ENCODE results near the gene LTB. TPM values are rescaled to one million over a fixed set of nuclear protein-coding genes. Genes with fewer than 3 reads are reported as not detected.
"Not testable (repeated sequence)": the region's sequence is repeated elsewhere in the genome, so short reads cannot be mapped to it uniquely, and the experiment has no call there.

Gene LTB
- total RNA-seq, 1 donor from 2014 or later: not detected

DNA sequence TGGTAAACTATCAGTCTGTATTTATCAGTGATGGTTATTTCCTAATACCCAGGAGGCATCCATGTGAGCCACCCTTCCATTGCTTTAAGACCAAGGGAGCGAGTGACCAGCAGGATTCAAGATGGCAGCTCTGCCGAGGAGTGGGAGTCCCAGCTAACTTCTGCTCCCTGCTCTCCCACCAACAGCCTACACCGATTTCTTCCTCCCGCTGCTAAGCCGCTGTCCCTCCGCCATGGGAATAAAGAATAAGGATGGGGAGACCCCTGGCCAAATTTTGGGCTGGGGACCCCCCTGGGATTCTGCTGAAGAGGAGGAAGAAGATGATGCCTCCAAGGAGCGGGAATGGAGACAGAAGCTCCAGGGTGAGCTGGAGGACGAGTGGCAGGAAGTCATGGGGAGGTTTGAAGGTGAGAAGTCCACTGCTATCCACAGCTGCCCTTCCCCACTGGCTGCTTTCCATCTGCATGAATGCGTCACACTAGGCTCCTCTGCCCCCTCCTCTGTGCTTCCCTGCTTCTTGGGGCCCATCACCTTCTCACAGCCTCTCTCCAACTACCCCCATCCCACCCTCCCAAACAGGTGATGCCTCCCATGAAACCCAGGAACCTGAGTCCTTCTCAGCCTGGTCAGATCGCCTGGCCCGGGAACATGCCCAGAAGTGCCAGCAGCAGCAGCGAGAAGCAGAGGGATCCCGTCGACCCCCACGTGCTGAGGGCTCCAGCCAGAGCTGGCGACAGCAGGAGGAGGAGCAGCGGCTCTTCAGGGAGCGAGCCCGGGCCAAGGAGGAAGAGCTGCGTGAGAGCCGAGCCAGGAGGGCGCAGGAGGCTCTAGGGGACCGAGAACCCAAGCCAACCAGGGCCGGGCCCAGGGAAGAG lies 24.5 kb downstream of the LTB start:
- FAIRE-seq: no peak
- DNase-seq (ENCODE audit: low spot score in 2 of 2): no peak

DNA sequence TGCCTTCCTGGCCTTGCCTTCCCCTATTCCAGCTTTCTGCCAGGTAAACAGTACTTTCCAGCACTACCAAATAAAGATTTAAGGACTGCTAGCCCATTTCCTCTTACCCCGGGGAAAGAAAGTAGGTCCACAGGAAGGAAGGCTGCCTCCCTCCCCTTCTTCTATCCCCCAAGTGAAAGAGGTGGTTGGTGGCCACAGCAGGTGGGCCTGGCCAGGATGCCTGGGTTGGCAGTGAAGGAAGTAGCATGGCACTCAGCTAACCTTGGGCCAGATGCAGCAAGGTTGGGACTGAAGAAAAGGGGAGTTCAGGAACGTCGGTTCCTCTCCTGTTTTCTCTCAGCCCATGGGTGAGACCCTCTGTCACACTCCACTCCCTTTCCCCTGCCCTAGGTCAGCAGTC lies 25.9 kb downstream of the LTB start:
- FAIRE-seq (no peak), DNase-seq (ENCODE audit: low spot score in 2 of 2) (no peak)

DNA sequence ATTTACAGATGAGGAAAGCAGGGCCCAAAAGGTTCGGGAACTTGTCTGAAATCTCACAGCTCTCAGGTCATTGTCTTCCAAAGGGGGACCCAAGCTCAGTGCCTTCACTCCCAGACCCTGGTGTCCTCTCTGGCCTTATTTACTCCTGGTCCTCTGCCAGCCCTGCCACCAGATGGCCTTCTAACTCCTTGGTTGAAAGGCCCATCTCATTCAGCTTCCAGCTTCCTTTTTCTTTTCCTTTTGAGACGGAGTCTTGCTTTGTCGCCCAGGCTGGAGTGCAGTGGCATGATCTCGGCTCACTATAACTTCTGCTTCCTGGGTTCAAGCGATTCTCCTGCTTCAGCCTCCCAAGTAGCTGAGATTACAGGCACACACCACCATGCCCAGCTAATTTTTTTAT lies 30.9 kb downstream of the LTB start:
- DNase-seq (ENCODE audit: low spot score in 2 of 2): not testable (repeated sequence)

DNA sequence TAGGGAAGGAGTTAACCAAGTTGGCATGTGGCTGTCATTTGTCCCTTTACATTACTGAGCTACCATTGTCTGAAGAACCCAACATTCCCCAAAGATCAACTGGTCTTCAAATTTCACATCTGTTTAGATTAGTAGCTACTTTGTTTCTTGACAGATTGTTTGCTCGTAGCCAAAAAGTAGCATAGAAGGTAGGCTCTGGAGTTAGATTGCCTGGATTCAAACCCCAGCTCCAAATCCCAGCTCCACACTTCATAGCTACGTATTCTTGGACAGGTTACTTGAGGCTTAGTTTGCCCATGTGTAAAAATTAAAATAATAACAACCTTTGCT lies 33.7 kb downstream of the LTB start:
- DNase-seq (ENCODE audit: low spot score in 2 of 2) (no peak), FAIRE-seq (no peak)

More for the DNA sequence above, 30.9 kb downstream of the LTB start:
- FAIRE-seq: not testable (repeated sequence)

DNA sequence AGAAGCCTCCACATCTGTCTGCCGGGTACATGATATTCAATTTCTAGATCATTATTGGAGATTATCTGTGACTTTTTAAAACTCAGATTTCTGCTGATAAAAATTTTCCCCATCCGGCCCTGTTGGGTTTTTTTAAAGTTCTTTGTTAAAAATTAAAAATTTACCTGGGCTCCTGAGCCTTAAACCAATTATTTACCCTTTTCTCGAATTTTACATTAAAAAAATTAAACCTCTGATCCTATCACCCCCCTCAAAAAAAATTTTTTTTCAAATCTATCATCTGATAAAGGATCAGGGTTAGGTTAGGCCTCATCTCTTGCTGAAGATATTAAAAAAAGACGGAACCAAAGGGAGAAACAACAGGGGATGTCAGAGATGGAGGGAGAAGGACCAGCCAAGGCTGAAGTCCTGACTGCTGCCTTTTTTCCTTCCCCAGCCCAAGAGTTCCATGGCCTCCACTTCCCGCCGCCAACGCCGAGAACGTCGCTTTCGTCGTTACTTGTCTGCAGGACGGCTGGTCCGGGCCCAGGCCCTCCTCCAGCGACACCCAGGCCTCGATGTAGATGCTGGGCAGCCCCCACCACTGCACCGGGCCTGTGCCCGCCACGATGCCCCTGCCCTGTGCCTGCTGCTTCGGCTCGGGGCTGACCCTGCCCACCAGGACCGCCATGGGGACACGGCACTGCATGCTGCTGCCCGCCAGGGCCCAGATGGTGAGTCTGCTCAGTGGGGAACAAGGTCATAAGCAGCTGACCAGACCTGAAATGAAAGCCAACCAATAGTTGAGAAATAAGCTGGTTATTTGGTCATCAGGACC lies 34.3 kb downstream of the LTB start:
- FAIRE-seq (no peak), DNase-seq (ENCODE audit: low spot score in 2 of 2) (no peak)

DNA sequence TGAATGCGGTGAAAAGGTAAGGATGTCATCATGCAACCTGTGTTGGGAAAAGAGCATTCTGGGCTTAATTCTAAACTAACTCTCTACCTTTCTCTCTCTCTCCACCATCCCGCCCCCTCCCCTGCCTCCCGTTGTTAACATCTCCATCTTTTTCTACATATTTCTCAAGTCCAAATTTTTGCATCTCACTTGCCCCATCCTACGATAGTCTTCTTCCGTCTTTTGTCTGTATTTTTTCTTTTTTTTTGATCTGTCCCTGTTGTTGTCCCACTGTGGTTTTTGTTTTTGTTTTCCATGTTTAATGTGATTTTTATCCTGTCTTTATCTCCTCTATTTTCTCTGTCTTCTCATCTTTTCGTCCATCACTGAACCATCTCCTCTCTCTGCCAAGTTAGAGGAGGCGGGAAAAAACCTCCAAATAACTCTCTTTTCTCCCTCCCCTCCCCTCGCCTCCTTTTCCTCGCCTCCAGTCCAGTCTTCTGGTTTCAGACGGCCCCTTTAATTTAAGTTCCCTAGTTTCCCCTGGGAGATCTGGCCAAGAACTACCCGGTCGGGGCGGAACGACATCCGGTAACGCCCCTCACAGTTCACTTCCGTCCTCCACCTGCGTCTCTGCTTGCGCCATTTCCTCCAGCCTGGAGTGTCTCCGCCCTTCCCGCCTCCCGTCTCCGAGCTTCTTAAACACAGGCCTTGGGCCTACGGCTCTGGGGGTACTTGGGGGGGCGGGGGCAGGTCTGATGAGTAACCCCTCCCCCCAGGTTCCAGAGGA lies 35.1 kb downstream of the LTB start, which contains the start of gene NFKBIL1:
Gene NFKBIL1, plus strand, starts transcription at position 651 of the 769 bp plus-strand sequence. Its CDS starts 87 bp downstream, at position 738.
- no peak for FAIRE-seq
- DNase-seq (ENCODE audit: low spot score in 2 of 2): peak; percentile 89 to 91

DNA sequence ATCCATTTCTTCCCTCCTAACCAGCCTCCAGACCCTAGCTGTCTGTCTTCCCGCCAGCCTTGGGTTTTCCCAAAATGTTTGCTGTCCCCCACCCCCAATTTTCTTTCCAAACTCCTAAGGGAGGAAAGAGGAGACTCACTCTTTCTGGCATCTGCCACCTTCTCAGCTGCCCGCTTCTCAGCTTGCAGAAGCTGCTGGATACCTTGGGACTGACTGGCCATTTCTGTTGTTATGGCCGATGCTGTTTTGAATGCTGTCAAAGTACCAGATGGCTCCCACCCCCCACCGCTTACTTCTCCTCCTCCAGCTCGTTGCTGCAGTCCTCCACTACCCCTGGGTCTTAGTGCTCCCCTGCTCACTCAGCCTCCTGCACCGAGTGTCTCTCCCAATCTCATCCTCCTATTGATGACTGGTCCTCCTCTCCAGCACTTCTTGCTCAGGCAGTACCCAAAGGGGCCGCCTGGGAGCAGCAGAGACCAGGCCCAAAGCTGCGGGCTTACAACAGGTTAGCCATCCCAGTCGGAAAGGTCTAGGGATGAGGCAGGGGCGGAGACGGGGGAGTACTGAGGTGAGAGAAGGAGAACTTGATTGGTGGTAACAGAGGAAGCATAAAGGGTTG lies 35.8 kb downstream of the LTB start, which contains the start of gene ATP6V1G2:
Gene ATP6V1G2, minus strand, starts transcription at position 270 of the 619 bp plus-strand sequence. Its CDS starts 49 bp downstream, at position 221.
- DNase-seq (ENCODE audit: low spot score in 2 of 2) (peak; percentile 62 to 63), FAIRE-seq (no peak)

DNA sequence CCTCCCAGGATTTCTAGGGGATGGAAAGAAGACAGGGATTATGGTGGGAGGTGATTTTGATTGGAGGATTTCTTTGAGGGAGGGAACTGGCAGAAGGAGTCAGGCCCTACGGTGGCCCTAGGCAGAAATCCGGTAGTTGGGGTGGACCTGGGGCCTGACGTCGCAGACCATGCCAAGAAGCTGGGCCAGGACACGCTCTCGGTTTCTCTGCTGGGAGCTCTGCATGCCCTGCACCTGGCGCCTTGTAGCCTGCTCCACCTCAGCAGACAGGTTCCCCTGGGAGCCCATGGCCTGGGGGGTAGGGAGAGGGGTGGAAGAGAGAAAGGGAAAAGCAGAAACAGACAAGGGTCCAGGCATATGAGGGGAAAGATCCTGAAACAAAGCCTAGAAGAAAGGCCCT lies 36.9 kb downstream of the LTB start:
- FAIRE-seq: no peak
- DNase-seq (ENCODE audit: low spot score in 2 of 2): no peak

DNA sequence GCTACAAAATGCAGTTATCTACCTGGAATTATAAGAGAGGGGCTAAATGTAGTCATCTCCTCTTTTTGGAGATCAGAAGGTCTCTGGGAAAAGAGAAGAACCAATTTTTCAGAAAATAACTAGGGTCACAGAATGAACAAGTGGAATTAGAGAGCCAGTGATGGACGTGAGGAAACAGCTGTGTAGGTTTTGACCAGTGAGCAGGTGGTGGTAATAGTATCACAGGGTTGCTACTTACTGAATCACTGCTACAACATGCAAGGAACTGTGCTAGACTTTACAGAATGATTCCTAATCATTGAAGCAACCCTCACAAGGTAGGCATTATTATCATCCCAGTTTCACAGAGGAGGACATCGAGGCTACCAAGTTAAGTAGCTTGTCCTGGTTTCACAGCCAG lies 37.5 kb downstream of the LTB start:
- FAIRE-seq (no peak), DNase-seq (ENCODE audit: low spot score in 2 of 2) (no peak)

DNA sequence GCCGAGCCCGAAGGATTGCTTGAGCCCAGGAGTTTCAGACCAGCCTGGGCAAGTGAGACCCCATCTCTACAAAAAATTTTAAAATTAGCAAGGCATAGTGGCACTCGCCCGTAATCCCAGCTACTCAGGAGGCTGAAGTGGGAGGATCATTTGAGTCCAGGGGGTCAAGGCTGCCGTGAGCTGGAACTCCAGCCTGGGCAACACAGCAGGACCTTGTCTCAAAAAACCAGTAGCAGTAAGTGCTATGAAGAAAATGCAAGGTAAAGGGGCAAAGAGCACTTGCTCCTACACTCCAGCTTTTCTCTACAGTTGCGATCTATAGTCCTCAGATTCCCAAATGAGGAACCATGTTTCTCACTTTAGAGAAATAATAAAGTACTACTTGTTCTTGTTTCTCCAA lies 38.6 kb downstream of the LTB start:
- no peak for FAIRE-seq

DNA sequence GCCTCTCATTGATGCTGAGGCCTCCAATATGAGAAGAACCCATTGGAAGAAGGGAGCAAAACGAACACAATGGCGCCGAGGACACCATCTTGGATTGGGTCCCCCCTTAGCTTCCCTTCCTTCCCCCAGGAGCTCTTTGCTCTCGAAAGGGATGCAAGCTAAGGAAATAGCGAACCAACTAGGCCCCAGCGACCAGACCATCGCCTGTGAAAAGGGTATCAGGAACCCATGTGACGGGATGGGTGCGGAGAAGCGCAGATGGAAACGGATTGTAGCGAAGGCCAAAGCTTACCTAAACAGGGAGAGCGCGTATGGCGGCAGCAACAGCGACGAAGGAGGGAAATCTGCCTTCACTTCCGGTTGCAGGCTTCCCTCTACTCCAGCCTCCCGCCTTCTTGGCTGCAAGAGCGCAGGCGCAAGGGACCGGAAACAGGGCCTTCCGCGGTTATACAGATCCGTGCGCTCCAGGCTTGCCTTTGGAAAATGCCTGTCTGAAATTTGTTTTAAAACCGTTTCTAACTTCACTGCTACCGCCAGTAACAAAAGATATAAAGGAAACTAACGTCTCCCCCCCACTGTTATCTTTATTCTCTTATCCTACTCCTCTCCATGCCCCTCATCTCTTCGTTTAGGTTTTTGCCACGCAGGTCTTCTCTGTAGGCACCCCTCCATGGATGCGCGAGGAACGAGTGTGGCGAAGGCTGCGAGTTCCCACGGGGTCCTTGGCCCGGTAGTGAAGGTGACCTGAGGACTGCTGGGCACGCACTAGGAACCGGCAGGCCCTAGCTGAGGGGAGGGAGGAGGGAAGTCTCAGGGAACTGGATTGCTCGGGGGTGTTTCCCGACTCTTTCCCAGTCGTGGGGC lies 40.3 kb downstream of the LTB start, which contains the start of gene DDX39B:
Gene DDX39B, minus strand, starts transcription at position 346 of the 864 bp plus-strand sequence. CDS start 1,471 bp downstream, outside the sequence.
- no peak for FAIRE-seq
- peak; percentile 76 to 78 for DNase-seq (ENCODE audit: low spot score in 2 of 2)

More for the DNA sequence above, 38.6 kb downstream of the LTB start:
- no peak for DNase-seq (ENCODE audit: low spot score in 2 of 2)

DNA sequence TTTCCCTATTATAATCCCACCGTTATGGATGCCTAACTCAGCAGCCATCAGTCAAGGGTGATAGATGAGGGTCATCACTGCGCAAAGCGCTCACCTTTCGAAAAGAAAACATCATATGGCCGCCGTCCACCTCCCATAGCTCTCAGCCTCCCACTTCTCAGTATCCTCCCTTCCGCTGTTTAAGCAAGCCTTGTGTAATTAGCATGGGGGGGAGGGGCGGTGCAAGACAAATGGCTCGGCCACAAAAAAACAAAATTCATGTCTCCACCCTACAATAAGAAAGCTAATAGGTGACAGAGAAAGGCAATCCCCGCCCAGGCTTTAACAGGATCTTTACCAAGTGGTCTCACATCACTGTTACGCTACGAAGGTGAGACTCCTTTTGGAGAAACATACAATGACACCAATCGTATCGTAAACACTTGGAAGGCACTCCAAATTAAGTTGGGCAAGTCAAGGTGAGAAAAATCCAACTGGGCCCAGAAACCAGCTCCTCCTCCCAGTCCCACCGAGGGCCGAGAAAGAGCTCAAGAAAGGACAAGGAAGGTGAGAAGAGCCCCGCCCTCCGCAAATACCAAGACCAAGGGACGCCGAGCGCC lies 41.1 kb downstream of the LTB start:
- DNase-seq (ENCODE audit: low spot score in 2 of 2) (no peak), FAIRE-seq (no peak)

DNA sequence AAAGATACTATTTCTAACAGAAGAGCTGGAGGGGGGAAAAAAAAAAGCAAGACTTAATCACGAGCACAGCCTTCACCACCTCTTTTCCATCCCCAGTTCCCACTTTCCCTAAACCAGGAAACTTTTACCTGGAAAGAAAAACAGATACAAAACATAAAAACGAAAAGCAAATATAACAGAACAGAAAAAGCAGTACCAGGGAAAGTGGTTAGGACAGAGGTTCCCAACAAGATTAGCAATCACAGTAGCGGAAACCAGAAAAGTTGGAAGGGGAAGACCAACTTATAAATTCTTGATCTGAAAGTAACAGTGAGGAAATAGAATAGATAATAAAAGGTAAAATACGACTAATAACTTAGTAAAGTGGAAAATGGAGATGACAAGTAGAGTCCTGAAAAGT lies 41.6 kb downstream of the LTB start:
- FAIRE-seq (no peak), DNase-seq (ENCODE audit: low spot score in 2 of 2) (no peak)

DNA sequence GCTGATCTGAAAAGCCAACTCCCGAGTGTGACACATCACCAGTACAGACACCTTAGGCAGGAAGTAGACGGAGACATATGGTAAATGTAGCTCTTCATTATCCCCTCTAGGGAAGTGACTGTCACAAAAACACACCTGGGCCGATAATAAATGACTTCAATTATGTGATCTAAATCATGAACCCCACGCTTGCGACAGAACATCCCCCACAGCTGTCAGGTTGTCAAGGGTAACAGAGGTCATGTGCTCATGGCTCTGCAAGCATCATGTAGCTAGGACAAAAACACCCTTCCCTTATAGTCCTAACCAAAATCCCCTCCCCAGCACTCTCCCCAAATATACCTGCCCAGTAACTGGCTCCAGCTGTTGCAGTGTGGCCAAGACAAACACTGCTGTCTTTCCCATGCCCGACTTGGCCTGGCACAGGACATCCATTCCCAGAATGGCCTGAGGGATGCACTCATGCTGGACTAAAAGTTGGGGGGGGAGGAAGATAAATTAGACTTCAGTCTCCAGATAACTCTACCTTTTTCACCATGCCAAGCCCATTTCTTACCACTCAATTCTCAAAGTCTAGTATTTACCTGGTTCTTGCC lies 43.3 kb downstream of the LTB start:
- FAIRE-seq (no peak), DNase-seq (ENCODE audit: low spot score in 2 of 2) (no peak)

DNA sequence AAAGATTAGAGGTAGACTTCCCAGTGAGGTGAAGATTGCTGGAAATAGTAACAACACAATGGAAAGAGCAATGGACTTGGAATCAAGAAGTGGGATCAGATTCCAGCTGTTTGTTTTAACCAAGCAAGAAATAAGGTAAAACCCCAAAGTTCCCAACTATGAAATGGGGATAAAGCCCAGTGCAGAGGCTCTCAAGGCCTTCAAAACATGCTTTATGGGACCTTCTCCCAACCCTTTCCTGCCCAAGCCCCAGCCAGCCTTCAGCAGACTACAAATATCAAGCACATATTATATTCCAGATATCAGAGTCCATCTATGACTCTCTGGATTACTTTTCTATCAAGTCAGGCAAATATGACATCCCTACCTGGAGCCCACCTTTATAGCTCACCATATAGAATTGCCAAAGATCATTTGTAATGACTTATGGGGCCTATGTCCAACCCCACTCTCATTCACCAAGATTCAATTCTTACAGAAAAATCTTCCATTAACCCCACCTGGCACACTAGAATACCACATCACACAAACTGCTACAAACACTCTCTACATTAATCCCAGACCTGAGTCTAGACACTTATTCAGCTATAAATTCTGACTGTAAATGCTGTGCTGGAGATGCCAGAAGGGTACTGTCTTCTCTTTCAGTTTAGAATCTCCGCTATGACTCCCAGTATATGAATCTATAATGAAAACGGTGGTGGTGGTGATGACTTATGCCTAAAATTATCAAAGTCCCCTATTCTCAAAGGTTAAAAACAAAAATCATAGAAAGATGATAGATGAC lies 46.5 kb downstream of the LTB start:
- DNase-seq (ENCODE audit: low spot score in 2 of 2) (no peak), FAIRE-seq (no peak)

DNA sequence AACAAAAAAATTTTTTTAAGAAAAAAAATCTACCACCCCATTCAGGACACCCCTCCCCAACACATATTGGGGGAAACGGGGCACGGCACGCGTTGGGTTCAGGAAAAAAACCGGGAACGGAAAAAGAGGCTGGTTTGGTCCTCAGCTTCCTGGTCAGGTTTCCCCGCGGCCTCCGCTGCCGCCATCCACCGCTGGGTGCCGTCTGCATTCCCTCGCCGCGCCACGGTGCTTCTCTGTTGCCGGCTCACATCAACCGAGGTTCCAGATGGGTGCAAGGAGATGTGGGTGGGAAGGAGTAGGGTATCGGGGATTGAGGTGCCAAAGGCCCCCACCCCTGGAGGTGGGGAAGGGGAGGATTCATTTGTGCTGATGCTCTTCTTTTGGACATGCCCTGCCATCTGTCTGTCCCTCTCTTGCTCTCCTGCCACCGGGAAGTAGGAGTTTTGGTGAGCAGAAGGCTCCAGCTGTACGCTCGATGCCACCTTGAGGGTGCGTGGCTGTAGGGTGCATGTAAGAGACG lies 47.6 kb downstream of the LTB start:
- no peak for FAIRE-seq
- DNase-seq (ENCODE audit: low spot score in 2 of 2): no peak

DNA sequence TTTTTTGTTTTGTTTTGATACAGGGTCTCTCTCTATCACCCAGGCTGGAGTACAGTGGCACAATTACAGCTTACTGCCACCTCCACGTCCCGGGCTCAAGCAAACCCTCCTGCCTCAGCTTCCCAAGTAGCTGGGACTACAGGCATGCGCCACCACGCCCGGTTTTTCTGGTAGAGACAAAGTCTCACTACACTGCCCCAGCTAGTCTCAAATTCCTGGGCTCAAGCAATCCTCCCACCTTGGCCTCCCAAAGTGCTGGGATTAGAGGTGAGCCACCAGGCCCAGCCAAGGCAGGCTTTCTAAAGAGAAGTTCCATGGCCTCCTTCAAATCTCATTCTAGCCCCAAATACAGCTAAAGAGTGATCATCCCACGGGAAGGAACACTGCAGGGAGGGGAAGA lies 48.2 kb downstream of the LTB start:
- FAIRE-seq (no peak), DNase-seq (ENCODE audit: low spot score in 2 of 2) (no peak)
